NCI-H345 treated with DMSO at 0.1 percent for 48 hours (cell line): ENCODE results near the gene RFTN1.
"Not testable (repeated sequence)": the region's sequence is repeated elsewhere in the genome, so short reads cannot be mapped to it uniquely, and the experiment has no call there.

ENCODE experiments used
- DNase-seq: peaks from one replicate; lab custom pipeline; 2025; ENCODE audit not compliant: unreplicated experiment; lab: John Stamatoyannopoulos, UW

Gene RFTN1

GRCh38 chr3:16508243-16508578 is 5.3 kb downstream of the RFTN1 start:
- no peak for DNase-seq

- DNase-seq, result no peak
These were observed 5.8 kb downstream of the RFTN1 start for GRCh38 chr3:16507578-16508242.

GRCh38 chr3:16506884-16507577 is 6.5 kb downstream of the RFTN1 start:
- DNase-seq, result no peak

GRCh38 chr3:16506451-16506850 is 7.0 kb downstream of the RFTN1 start:
- no peak for DNase-seq

- no peak for DNase-seq
These were observed 8.8 kb downstream of the RFTN1 start for GRCh38 chr3:16504692-16505091.

- no peak for DNase-seq
These were observed 9.3 kb downstream of the RFTN1 start for GRCh38 chr3:16504242-16504641.

- no peak for DNase-seq
These were observed 10.2 kb downstream of the RFTN1 start for GRCh38 chr3:16503191-16503776.

- DNase-seq, result no peak
These were observed 11.1 kb downstream of the RFTN1 start for GRCh38 chr3:16502347-16502908.

- DNase-seq, result no peak
These were observed 12.1 kb downstream of the RFTN1 start for GRCh38 chr3:16501376-16501775.

- no peak for DNase-seq
These were observed 12.6 kb downstream of the RFTN1 start for GRCh38 chr3:16500911-16501310.

- DNase-seq, result no peak
These were observed 13.4 kb downstream of the RFTN1 start for GRCh38 chr3:16500093-16500492.

- no peak for DNase-seq
These were observed 14.1 kb downstream of the RFTN1 start for GRCh38 chr3:16499351-16499750.

GRCh38 chr3:16498130-16498890 is 15.2 kb downstream of the RFTN1 start:
- no peak for DNase-seq

- DNase-seq, result no peak
These were observed 16.9 kb downstream of the RFTN1 start for GRCh38 chr3:16496408-16497222.

GRCh38 chr3:16496008-16496407 is 17.5 kb downstream of the RFTN1 start:
- DNase-seq, result no peak

- no peak for DNase-seq
These were observed 18.6 kb downstream of the RFTN1 start for GRCh38 chr3:16494814-16495431.

GRCh38 chr3:16494094-16494493 is 19.4 kb downstream of the RFTN1 start:
- no peak for DNase-seq

GRCh38 chr3:16490062-16490619 is 23.4 kb downstream of the RFTN1 start:
- no peak for DNase-seq

GRCh38 chr3:16489326-16490061 is 24.0 kb downstream of the RFTN1 start:
- not testable (repeated sequence) for DNase-seq
